GM18498 (cell line): Measurements from ENCODE around the gene PRDX6.
A peak's percentile ranks its signal among the peaks of the same experiment; 100 is the strongest.
"Not testable (repeated sequence)": the region's sequence is repeated elsewhere in the genome, so short reads cannot be mapped to it uniquely, and the experiment has no call there.

ENCODE experiments used
- ATAC-seq: cut with Tn5 transposase; IDR thresholded peaks from one replicate; pipeline ENCODE4 v1.9.1; 2021; ENCODE audit warnings: mild to moderate bottlenecking, moderate library complexity; ENCODE audit not compliant: unreplicated experiment

The PRDX6 gene, protein sequence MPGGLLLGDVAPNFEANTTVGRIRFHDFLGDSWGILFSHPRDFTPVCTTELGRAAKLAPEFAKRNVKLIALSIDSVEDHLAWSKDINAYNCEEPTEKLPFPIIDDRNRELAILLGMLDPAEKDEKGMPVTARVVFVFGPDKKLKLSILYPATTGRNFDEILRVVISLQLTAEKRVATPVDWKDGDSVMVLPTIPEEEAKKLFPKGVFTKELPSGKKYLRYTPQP

GRCh38 chr1:173477286-173478093, at the start of gene PRDX6:
Gene PRDX6 (plus strand): TSS chr1:173477335. CDS start chr1:173477398, 63 bp downstream.
- peak; percentile 36 for ATAC-seq

- ATAC-seq, result peak; percentile 70
Observed at GRCh38 chr1:173429471-173430402, 47.4 kb upstream of the PRDX6 start.

- no peak for ATAC-seq
Observed at GRCh38 chr1:173430677-173431303, 46.3 kb upstream of the PRDX6 start.

DNA sequence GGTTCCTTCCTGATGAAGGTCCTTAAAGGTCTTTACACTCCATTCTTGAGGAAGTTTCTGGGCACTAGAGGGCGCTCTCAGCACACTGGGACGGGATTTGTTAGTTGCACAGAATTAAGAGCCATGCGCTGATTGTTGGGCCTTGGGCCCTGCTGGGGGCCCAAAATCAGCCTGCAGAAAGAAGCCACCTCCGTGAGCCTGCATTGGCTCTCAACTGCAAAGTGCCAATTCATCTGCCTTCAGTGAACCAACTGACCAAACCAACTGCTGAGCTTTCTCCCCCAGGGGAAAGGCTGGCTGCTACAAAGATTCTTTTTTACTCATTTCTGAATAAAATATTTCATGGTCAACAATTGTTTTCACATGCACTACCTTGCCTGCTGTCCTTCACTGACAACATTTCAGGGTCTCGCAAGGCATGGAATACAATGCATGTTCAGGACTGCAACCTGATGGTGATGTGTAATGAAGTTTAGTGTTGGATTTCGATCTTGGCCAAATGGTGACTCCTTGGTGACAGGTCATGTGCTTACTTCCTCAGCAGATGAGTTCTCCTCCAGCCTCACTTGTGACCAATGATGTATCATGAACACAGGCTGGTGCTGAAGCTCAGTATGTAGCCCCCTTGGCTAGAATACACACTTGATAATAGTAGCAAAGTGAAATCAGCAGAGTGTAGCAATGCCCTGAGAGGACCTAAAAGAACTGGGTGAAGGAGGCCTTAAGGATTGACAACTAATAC, 45.7 kb upstream of the PRDX6 start:
- ATAC-seq, result peak; percentile 72

- ATAC-seq, result no peak
Observed at GRCh38 chr1:173432331-173432730, 44.8 kb upstream of the PRDX6 start.

GRCh38 chr1:173433751-173434326, 43.3 kb upstream of the PRDX6 start:
- ATAC-seq, result no peak

- ATAC-seq, result no peak
Observed at GRCh38 chr1:173436841-173437428, 40.2 kb upstream of the PRDX6 start.

DNA sequence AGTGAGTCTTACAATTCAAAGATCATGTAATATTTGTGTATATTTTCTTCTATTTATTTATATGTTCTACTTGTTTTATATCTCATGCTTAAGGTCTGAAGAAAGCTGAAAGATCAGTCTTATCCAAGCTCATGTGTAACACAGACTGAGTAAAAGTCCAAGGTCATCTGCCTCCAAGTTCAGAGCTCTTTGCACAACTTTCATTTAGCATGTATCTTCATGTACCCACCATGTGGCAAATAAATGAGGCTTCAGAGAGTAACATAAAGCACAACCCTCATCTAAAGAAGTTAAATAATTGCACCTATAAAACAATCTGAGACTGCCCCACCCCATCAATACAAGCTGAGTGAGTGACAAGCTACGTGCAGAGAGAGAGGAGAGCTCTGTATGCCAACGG, 38.5 kb upstream of the PRDX6 start:
- ATAC-seq, result no peak

DNA sequence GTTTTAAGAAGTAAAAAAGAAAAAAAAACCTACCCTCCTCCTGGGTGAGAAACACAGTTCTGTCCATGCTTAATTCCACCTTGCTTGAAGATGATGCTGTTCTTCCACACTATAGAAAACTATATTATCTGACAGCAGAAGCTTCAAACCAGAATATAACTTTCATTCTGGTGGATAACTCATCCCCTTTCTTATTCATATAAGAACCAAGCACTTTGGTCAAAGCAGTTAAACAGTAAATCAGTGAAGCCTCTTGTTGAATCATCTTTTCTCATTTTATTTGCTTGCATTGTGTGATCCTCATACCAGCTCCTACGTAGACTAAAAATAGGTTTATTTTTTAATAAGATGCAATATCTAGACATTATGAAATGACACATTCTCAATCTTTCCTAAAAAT, 36.7 kb upstream of the PRDX6 start:
- no peak for ATAC-seq

- ATAC-seq, result peak; percentile 58
Observed at GRCh38 chr1:173444757-173445156, 32.4 kb upstream of the PRDX6 start.

- peak; percentile 47 for ATAC-seq
Observed at GRCh38 chr1:173445164-173445563, 32.0 kb upstream of the PRDX6 start.

- ATAC-seq, result no peak
Observed at GRCh38 chr1:173445656-173446055, 31.5 kb upstream of the PRDX6 start.

GRCh38 chr1:173447224-173447623, 29.9 kb upstream of the PRDX6 start:
- ATAC-seq, result peak; percentile 68

DNA sequence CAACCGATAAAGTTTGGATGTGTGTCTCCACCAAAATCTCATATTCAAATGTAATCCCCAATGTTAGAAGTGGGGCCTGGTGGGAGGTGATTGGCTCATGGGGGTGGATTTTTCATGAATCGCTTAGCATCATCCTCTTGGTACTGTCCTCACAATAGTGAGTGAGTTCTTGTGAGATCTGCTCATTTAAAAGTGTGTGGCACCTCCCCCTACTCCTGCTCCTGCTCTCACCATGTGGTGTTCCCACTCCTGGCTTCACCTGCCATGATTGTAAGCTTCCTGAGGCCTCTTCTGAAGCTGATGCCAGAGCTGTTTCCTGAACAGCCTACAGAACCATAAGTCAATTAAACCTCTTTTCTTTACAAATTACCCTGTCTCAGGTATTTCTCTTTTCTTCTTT, 28.2 kb upstream of the PRDX6 start:
- ATAC-seq, result no peak

DNA sequence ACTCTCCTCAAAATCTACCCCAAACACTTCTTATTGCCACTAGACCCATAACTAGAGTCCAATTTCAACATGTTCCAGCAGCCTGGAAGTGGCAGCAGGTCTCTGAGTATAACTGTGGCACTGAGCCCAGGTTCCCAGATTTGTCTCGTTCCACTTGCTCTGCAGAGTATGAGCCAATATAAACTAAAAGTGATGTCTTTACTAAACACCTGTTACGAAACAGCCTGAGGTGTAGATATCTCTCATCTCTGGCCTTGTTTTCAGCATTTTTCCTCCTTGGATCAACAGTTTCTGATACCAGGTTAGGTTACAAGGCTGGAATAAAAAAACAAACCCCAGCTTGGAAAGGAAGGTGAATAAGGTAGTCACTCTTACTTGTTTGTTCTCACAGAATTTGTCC, 25.2 kb upstream of the PRDX6 start:
- ATAC-seq, result no peak

GRCh38 chr1:173453982-173454381, 23.2 kb upstream of the PRDX6 start:
- no peak for ATAC-seq

DNA sequence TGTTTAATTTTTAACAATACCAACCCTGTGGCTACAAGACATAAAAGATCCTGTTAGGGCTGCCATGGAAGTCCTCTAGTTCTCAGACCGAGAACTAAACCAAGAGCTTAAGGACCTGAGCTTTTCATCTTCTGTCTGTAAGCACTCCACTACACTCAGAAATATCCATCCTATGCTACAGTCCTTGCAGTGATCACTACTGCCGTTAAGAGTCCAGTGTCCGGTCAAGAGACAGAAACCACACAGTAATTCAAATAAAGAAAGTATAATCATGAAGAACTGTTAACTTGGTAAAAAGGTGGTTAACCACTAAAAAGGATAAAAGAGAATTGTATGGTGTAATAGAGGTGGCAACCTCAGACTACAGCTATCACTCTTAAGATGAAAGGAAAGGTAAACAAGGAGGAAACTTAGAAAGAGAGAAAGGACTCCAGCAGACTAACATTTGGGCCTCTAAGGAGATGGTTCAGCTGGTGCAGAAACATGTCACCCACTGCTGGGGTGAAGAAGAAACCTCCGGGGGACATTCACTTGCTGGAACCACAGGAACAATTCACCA, 22.1 kb upstream of the PRDX6 start:
- no peak for ATAC-seq

GRCh38 chr1:173459885-173460284, 17.2 kb upstream of the PRDX6 start:
- no peak for ATAC-seq

GRCh38 chr1:173462666-173463065, 14.5 kb upstream of the PRDX6 start:
- not testable (repeated sequence) for ATAC-seq
